KOPT-K1 (cell line): ENCODE measurements around the gene ABCG1.

Source experiments
- H3K27ac ChIP-seq: fragments of 200-600 bp; sonication (generic); 2 replicates; pipeline ENCODE4 v1.5.1; 2016; ENCODE audit warnings: antibody characterized with exemption, mild to moderate bottlenecking, low read depth, low read length; ENCODE audit not compliant: poor library complexity, severe bottlenecking
- H3K36me3 ChIP-seq: fragments of 200-600 bp; sonication (generic); 2 replicates; pipeline ENCODE4 v1.5.1; 2017; ENCODE audit warnings: antibody characterized with exemption, mild to moderate bottlenecking, low read length, moderate library complexity; ENCODE audit not compliant: insufficient read depth
- H3K9me3 ChIP-seq: fragments of 200-600 bp; sonication (generic); 2 replicates; pipeline ENCODE4 v1.5.1; 2017; ENCODE audit warnings: antibody characterized with exemption, low read length, mild to moderate bottlenecking; ENCODE audit not compliant: insufficient read depth, poor library complexity, severe bottlenecking

Gene ABCG1

GRCh38 chr21:42319851-42320572 is 101.1 kb downstream of the ABCG1 start:
- Histone ChIP-seq H3K27ac (peak overlapping the region; percentile 13), H3K9me3 (no peaks in the 10 kb centered on the region)

GRCh38 chr21:42320791-42321190 is 101.9 kb downstream of the ABCG1 start:
- H3K9me3 ChIP-seq = peaks cover 7% of the 10 kb centered on the region
- H3K36me3 ChIP-seq = no peaks in the 10 kb centered on the region
- no peak overlapping the region for H3K27ac ChIP-seq

More at GRCh38 chr21:42319851-42320572, 101.1 kb downstream of the ABCG1 start:
- H3K36me3 ChIP-seq = no peaks in the 10 kb centered on the region

GRCh38 chr21:42321231-42321630 is 102.3 kb downstream of the ABCG1 start:
- H3K27ac ChIP-seq = no peak overlapping the region
- H3K36me3 ChIP-seq = no peaks in the 10 kb centered on the region
- peaks cover 7% of the 10 kb centered on the region for H3K9me3 ChIP-seq

- Histone ChIP-seq H3K9me3 (peaks cover 7% of the 10 kb centered on the region), H3K36me3 (no peaks in the 10 kb centered on the region), H3K27ac (no peak overlapping the region)
Measured at GRCh38 chr21:42321845-42322244, 102.9 kb downstream of the ABCG1 start.

- H3K36me3 ChIP-seq = no peaks in the 10 kb centered on the region
- peaks cover 7% of the 10 kb centered on the region for H3K9me3 ChIP-seq
- H3K27ac ChIP-seq = no peak overlapping the region
Measured at GRCh38 chr21:42324896-42325295, 106.0 kb downstream of the ABCG1 start.

GRCh38 chr21:42330380-42331371 is 111.7 kb downstream of the ABCG1 start:
- Histone ChIP-seq H3K27ac (no peak overlapping the region), H3K9me3 (peaks cover 12% of the 10 kb centered on the region), H3K36me3 (no peaks in the 10 kb centered on the region)

GRCh38 chr21:42331660-42332059 is 112.7 kb downstream of the ABCG1 start:
- Histone ChIP-seq H3K27ac (no peak overlapping the region), H3K36me3 (no peaks in the 10 kb centered on the region), H3K9me3 (peaks cover 11% of the 10 kb centered on the region)

- Histone ChIP-seq H3K27ac (no peak overlapping the region), H3K9me3 (peaks cover 11% of the 10 kb centered on the region), H3K36me3 (no peaks in the 10 kb centered on the region)
Measured at GRCh38 chr21:42332557-42333317, 113.8 kb downstream of the ABCG1 start.

- Histone ChIP-seq H3K36me3 (no peaks in the 10 kb centered on the region), H3K27ac (no peak overlapping the region), H3K9me3 (peaks cover 11% of the 10 kb centered on the region)
Measured at GRCh38 chr21:42336054-42336453, 117.1 kb downstream of the ABCG1 start.

- Histone ChIP-seq H3K9me3 (peaks cover 2% of the 10 kb centered on the region), H3K36me3 (no peaks in the 10 kb centered on the region), H3K27ac (no peak overlapping the region)
Measured at GRCh38 chr21:42337276-42337675, 118.3 kb downstream of the ABCG1 start.

GRCh38 chr21:42337830-42338728 is 119.1 kb downstream of the ABCG1 start:
- no peaks in the 10 kb centered on the region for H3K9me3 ChIP-seq
- H3K36me3 ChIP-seq = no peaks in the 10 kb centered on the region
- no peak overlapping the region for H3K27ac ChIP-seq

GRCh38 chr21:42338729-42339715 is 120.1 kb downstream of the ABCG1 start:
- H3K9me3 ChIP-seq = no peaks in the 10 kb centered on the region
- no peaks in the 10 kb centered on the region for H3K36me3 ChIP-seq
- H3K27ac ChIP-seq = no peak overlapping the region
